Measurements from ENCODE around the gene TSPAN11.

GRCh38 chr12:30999011-30999410 lies 72.5 kb downstream of the TSPAN11 start:
- TF ChIP-seq CTCF (IDR thresholded peaks at IDR 0.05) (no peak), EZH2 (IDR thresholded peaks at IDR 0.05; ENCODE audit: borderline replicate concordance, insufficient read depth, low read depth, low read length, poor library complexity, severe bottlenecking) (no peak)
